ENCODE measurements around the gene KRTAP10-10. TPM values are rescaled to one million over a fixed set of nuclear protein-coding genes. Genes with fewer than 3 reads are reported as not detected.

KRTAP10-10 gene
- total and polyA plus RNA-seq, 2 of the 8 experiments (the other 6 are each of a cell fraction or from before 2014, with no cell fraction given) = not detected

DNA sequence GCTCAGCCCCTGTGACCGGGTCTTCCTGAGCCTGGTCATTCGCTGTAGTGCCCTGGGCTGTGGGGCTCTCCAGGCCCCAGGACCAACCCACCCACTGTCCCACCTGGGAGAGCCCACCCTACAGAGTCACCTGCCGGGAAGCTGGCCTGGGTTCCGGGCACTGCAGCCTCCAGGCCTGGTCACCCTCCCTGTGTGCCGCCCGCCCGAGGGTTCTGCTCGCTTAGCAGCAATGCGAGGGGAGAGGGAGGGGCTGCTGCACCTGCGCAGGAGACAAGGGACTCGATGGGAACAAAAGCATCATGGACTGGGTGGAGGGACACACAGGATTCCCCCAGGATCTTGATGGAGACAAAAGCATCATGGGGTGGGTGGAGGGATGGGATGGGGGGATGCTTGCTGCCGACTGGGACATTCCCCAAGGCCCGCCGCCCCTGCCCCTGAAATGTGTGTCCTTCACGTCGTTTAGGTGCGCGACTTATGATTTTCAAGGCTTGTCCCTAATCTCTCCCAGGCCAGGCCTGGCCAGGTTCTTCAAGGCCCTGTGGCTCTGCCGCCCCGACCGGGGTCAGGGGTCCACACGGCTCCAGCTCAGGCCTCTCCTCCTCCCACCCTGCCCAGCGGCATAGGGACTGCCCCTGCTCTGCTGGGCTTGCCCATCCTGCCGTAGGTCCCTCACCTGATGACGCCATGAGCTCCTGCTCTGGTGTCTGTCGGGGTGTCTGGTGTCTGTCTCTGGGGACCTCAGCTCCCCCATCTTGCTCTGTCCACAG lies 23.6 kb upstream of the KRTAP10-10 start (continued):
- no peak for TF ChIP-seq CHD7 (IDR thresholded peaks at IDR 0.05; ENCODE audit: insufficient replicate concordance, low read length)
- TF ChIP-seq SIN3A (conservative IDR thresholded peaks at IDR 0.05 in 1 of 2, IDR thresholded peaks at IDR 0.05 in 1 of 2; ENCODE audit: low read depth in 1 of 2, low read length in 2 of 2) = no peak
- TF ChIP-seq ASH2L (IDR thresholded peaks at IDR 0.05; ENCODE audit: low read length) = no peak
- TF ChIP-seq EGR1 (IDR thresholded peaks at IDR 0.05; ENCODE audit: borderline replicate concordance, low read depth, low read length) = no peak
- no peak for TF ChIP-seq HDAC6 (IDR thresholded peaks at IDR 0.05; ENCODE audit: low read depth, low read length)

All from H1 (cell line).